DOHH2 (cell line): ENCODE measurements around the gene ESF1.

Experiments
- H3F3A ChIP-seq: fragments of 200-600 bp; sonication (generic), shearing (Covaris generic); 2 replicates; pipeline ENCODE4 v1.6.0; 2016; ENCODE audit warnings: antibody characterized with exemption, mild to moderate bottlenecking; ENCODE audit not compliant: control insufficient read depth, insufficient read depth
- H3K27ac ChIP-seq: fragments of 200-600 bp; sonication (generic); 2 replicates; pipeline ENCODE4 v1.5.1; 2014; ENCODE audit warnings: low read depth, mild to moderate bottlenecking, low read length, moderate library complexity
- H3K27me3 ChIP-seq: fragments of 200-600 bp; sonication (generic); 2 replicates; pipeline ENCODE4 v1.6.1; 2014; ENCODE audit warnings: mild to moderate bottlenecking, low read length, mixed read lengths; ENCODE audit not compliant: control insufficient read depth
- H3K36me3 ChIP-seq: fragments of 200-600 bp; sonication (generic); 2 replicates; pipeline ENCODE4 v1.6.1; 2014; ENCODE audit warnings: mild to moderate bottlenecking, low read length, moderate library complexity, mixed read lengths; ENCODE audit not compliant: control insufficient read depth
- H3K4me1 ChIP-seq: fragments of 200-600 bp; sonication (generic); 2 replicates; pipeline ENCODE4 v1.6.1; 2014; ENCODE audit warnings: mild to moderate bottlenecking, low read length, mixed read lengths; ENCODE audit not compliant: control insufficient read depth
- H3K4me2 ChIP-seq: fragments of 200-600 bp; sonication (generic); 2 replicates; pipeline ENCODE4 v1.6.0; 2014; ENCODE audit warnings: mild to moderate bottlenecking, low read length, moderate library complexity
- H3K4me3 ChIP-seq: fragments of 200-600 bp; sonication (generic); 2 replicates; pipeline ENCODE4 v1.5.1; 2014; ENCODE audit warnings: mild to moderate bottlenecking, low read length, mixed read lengths
- H3K79me2 ChIP-seq: fragments of 200-600 bp; sonication (generic); 2 replicates; pipeline ENCODE4 v1.6.1; 2014; ENCODE audit warnings: mild to moderate bottlenecking, low read length, mixed read lengths; ENCODE audit not compliant: control insufficient read depth
- H3K9me2 ChIP-seq: fragments of 200-600 bp; sonication (generic); replicated peaks from 2 replicates; pipeline ENCODE4 v1.6.1; 2014; ENCODE audit warnings: mild to moderate bottlenecking, low read length, mixed read lengths; ENCODE audit not compliant: control insufficient read depth
- H3K9me3 ChIP-seq: fragments of 200-600 bp; sonication (generic); 2 replicates; pipeline ENCODE4 v1.6.1; 2014; ENCODE audit warnings: antibody characterized with exemption, low read length, mixed read lengths; ENCODE audit not compliant: control insufficient read depth, insufficient read depth
- H4K20me1 ChIP-seq: fragments of 200-600 bp; sonication (generic); 2 replicates; pipeline ENCODE4 v1.6.0; 2014; ENCODE audit warnings: low read depth, mild to moderate bottlenecking, antibody characterized with exemption, low read length, moderate library complexity; ENCODE audit not compliant: control insufficient read depth, insufficient read depth
- CTCF ChIP-seq: fragments of 200-600 bp; sonication (generic); IDR thresholded peaks from one replicate; pipeline ENCODE4 v1.5.1; 2014; ENCODE audit warnings: antibody characterized with exemption, mild to moderate bottlenecking, low read depth, low read length; ENCODE audit not compliant: poor library complexity, severe bottlenecking
- EZH2phosphoT487 ChIP-seq: fragments of 200-600 bp; sonication (generic); IDR thresholded peaks from 2 replicates; pipeline ENCODE4 v1.6.1; 2017; ENCODE audit warnings: borderline replicate concordance, mild to moderate bottlenecking, antibody characterized with exemption, low read length, moderate library complexity, mixed read lengths

The ESF1 gene

GRCh38 chr20:13665709-13666395, 118.9 kb downstream of the ESF1 start:
- no peaks in the 10 kb centered on the region for H3K9me2 ChIP-seq
- H3K36me3 ChIP-seq: no peaks in the 10 kb centered on the region
- H3K9me3 ChIP-seq: no peaks in the 10 kb centered on the region
- H3F3A ChIP-seq: no peaks in the 10 kb centered on the region
- H4K20me1 ChIP-seq: no peaks in the 10 kb centered on the region
- no peak overlapping the region for H3K4me3 ChIP-seq
- H3K79me2 ChIP-seq: no peaks in the 10 kb centered on the region
- H3K4me2 ChIP-seq: no peak overlapping the region
- H3K4me1 ChIP-seq: no peaks in the 10 kb centered on the region
- peaks cover under 1% of the 10 kb centered on the region; the same call in 1 of the 2 replicates for H3K27me3 ChIP-seq
- TF ChIP-seq CTCF (no peak), EZH2phosphoT487 (no peak)
- no peak overlapping the region for H3K27ac ChIP-seq
